HepG2 (cell line): ENCODE results near the gene EIF4E. TPM values are rescaled to one million over a fixed set of nuclear protein-coding genes. Genes with fewer than 3 reads are reported as not detected.

Source experiments
- EED ChIP-seq: sonication (generic); formaldehyde crosslinking; IDR thresholded peaks from 2 replicates; pipeline ENCODE4 v1.5.0; 2020; ENCODE audit warnings: mild to moderate bottlenecking, missing genetic modification reagents
- ETV6 ChIP-seq: sonication (generic); formaldehyde crosslinking; conservative IDR thresholded peaks from 2 replicates; pipeline ENCODE4 v1.4.0; 2020; ENCODE audit warnings: missing genetic modification reagents
- FOXA1 ChIP-seq, 2 experiments: fragments of 450-650 bp in 1 of 2; sonication (generic) in 1 of 2; formaldehyde crosslinking in 1 of 2; IDR thresholded peaks; 2 replicates each; pipeline versions ENCODE4 v1.4.0 to v1.6.1; 2016 to 2020; ENCODE audit warnings: missing genetic modification reagents in 1 of 2
- NONO ChIP-seq, 2 experiments: fragments of 450-650 bp in 1 of 2; sonication (generic) in 1 of 2; formaldehyde crosslinking in 1 of 2; IDR thresholded peaks in 1 of 2; conservative IDR thresholded peaks in 1 of 2; 2 replicates each; pipeline versions ENCODE4 v1.6.1 to v1.8.0; 2017 to 2022; ENCODE audit warnings: mild to moderate bottlenecking in 1 of 2, missing genetic modification reagents in 1 of 2, moderate library complexity in 1 of 2
- NR1H2 ChIP-seq: sonication (generic); formaldehyde crosslinking; IDR thresholded peaks from 2 replicates; pipeline ENCODE4 v1.8.1; 2022; ENCODE audit warnings: low read depth, missing genetic modification reagents, borderline replicate concordance
- PHF5A ChIP-seq: IDR thresholded peaks from one replicate; pipeline ENCODE4 v1.6.1; 2018; ENCODE audit warnings: low read depth, missing genetic modification reagents; ENCODE audit not compliant: unreplicated experiment
- RARA ChIP-seq: IDR thresholded peaks from 2 replicates; pipeline ENCODE4 v1.6.1; 2016; ENCODE audit warnings: missing genetic modification reagents, missing compliant biosample characterization
- RXRB ChIP-seq: IDR thresholded peaks from 2 replicates; pipeline ENCODE4 v1.6.1; 2016; ENCODE audit warnings: borderline replicate concordance, missing genetic modification reagents, missing compliant biosample characterization
- SAP130 ChIP-seq: IDR thresholded peaks from 2 replicates; pipeline ENCODE4 v1.6.1; 2016; ENCODE audit warnings: low read depth
- SIX4 ChIP-seq: sonication (generic); formaldehyde crosslinking; IDR thresholded peaks from 2 replicates; pipeline ENCODE4 v1.4.0; 2020; ENCODE audit warnings: missing genetic modification reagents
- SP4 ChIP-seq: sonication (generic); formaldehyde crosslinking; IDR thresholded peaks from 2 replicates; pipeline ENCODE4 v1.8.1; 2023; ENCODE audit warnings: mild to moderate bottlenecking, missing genetic modification reagents
- SUZ12 ChIP-seq: fragments of 150-350 bp; IDR thresholded peaks from 2 replicates; pipeline ENCODE4 v1.6.1; 2014; ENCODE audit warnings: low read depth, low read length
- ZNF430 ChIP-seq: sonication (generic); formaldehyde crosslinking; IDR thresholded peaks from 2 replicates; pipeline ENCODE4 v1.9.0; 2021; ENCODE audit warnings: mild to moderate bottlenecking, missing genetic modification reagents
- polyA plus RNA-seq, 8 experiments: library from polyadenylated mRNA; depleted of rRNA in 3 of 8; stranded (reverse) in 7 of 8; unstranded in 1 of 8; fragments of >200 nt; fragmentation: Illumina TruSeq in 4 of 8; extraction: Trizol in 4 of 8; gene quantifications; 2 replicates each; pipeline versions ENCODE4 v1.2.1 to v1.2.3, GENCODE V29; 2011 to 2016; ENCODE audit warnings: low read depth in 4 of 8, missing spikeins in 1 of 8, mixed read lengths in 1 of 8; ENCODE audit not compliant: insufficient read depth in 1 of 8
- total RNA-seq, 5 experiments: library from RNA; depleted of rRNA; stranded (reverse); fragments of >200 nt; fragmentation: Illumina TruSeq; extraction: Trizol; gene quantifications; 2 replicates each; pipeline ENCODE4 v1.2.3, GENCODE V29; 2016; ENCODE audit warnings: low read depth in 1 of 5
- TF ChIP-seq, protein P1 (sequence below): sonication (generic); formaldehyde crosslinking; IDR thresholded peaks from 2 replicates; pipeline ENCODE4 v1.4.0; 2020; ENCODE audit warnings: mild to moderate bottlenecking, missing genetic modification reagents
- TF ChIP-seq, protein P2 (sequence below): IDR thresholded peaks from 2 replicates; pipeline ENCODE4 v1.6.1; 2016; ENCODE audit warnings: missing compliant biosample characterization, missing genetic modification reagents, borderline replicate concordance
- TF ChIP-seq, protein P3 (sequence below): sonication (generic); IDR thresholded peaks from 2 replicates; pipeline ENCODE4 v1.6.1; 2016; ENCODE audit warnings: low read depth, borderline replicate concordance
- TF ChIP-seq, protein P4 (sequence below): sonication (generic); formaldehyde crosslinking; IDR thresholded peaks from 2 replicates; pipeline ENCODE4 v1.9.0; 2021; ENCODE audit warnings: missing genetic modification reagents, mild to moderate bottlenecking, borderline replicate concordance

The EIF4E gene
- total and polyA plus RNA-seq, 2 of the 13 experiments (the other 11 are each of a cell fraction or from before 2014, with no cell fraction given), result 50.8 to 194 TPM

DNA sequence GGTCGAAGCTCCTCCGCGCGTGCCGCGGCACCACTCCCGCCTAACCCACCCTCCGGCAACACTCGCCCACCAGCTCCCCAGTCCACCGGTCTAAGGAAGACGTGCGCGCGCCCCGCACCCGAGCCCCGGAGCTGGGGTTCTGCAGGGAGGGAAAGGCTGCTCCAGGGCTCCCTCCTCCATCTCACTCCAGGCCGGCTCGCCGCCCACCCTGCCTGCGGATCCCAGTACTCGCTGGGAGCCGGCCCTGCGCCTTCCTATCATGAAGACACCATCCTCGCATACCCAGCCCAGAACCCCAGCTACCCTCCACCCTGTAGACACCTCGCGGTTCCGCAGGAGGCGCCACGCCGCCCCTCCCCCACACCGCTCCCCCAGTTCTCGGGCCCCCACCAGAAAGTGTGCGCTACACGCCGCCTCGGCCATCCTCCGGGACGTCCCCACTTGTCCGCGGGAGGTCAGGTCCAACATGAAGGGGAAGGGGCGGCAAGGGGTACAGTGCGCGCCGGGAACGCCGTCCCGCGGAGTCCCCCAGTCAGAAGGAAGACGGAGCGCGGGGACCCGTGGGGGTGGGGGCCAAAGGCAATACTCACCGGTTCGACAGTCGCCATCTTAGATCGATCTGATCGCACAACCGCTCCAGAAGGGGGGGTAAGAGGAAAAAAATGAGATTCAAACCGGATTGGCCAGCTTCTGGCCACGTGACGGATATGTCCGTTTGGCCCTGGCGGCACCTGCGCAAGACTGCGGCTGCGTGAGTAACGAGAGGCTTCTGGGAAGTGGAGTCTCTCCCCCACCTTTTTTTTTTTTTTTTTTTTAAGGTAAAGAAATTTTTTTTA is at the start of gene EIF4E (continued):
- peak; percentile 42; the same call in 1 of the 2 replicates for TF ChIP-seq SUZ12
- TF ChIP-seq, protein P1, sequence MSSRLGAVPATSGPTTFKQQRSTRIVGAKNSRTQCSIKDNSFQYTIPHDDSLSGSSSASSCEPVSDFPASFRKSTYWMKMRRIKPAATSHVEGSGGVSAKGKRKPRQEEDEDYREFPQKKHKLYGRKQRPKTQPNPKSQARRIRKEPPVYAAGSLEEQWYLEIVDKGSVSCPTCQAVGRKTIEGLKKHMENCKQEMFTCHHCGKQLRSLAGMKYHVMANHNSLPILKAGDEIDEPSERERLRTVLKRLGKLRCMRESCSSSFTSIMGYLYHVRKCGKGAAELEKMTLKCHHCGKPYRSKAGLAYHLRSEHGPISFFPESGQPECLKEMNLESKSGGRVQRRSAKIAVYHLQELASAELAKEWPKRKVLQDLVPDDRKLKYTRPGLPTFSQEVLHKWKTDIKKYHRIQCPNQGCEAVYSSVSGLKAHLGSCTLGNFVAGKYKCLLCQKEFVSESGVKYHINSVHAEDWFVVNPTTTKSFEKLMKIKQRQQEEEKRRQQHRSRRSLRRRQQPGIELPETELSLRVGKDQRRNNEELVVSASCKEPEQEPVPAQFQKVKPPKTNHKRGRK (CRISPR knock-in tag), result no peak
- no peak; the same call in 1 of the 2 replicates for TF ChIP-seq RARA (CRISPR knock-in tag)
- TF ChIP-seq, protein P2, sequence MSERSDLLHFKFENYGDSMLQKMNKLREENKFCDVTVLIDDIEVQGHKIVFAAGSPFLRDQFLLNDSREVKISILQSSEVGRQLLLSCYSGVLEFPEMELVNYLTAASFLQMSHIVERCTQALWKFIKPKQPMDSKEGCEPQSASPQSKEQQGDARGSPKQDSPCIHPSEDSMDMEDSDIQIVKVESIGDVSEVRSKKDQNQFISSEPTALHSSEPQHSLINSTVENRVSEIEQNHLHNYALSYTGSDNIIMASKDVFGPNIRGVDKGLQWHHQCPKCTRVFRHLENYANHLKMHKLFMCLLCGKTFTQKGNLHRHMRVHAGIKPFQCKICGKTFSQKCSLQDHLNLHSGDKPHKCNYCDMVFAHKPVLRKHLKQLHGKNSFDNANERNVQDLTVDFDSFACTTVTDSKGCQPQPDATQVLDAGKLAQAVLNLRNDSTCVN (CRISPR knock-in tag), result no peak
- no peak for TF ChIP-seq SP4 (CRISPR knock-in tag)
- 0 out of 2 replicates have a peak, but pooled peaks have one; percentile 23 for TF ChIP-seq ETV6 (CRISPR knock-in tag)
- no peak for TF ChIP-seq NR1H2
- TF ChIP-seq RXRB (CRISPR knock-in tag), result peak; percentile 3; the same call in 1 of the 2 replicates
- no peak for TF ChIP-seq SIX4 (CRISPR knock-in tag)
- TF ChIP-seq, protein P3, sequence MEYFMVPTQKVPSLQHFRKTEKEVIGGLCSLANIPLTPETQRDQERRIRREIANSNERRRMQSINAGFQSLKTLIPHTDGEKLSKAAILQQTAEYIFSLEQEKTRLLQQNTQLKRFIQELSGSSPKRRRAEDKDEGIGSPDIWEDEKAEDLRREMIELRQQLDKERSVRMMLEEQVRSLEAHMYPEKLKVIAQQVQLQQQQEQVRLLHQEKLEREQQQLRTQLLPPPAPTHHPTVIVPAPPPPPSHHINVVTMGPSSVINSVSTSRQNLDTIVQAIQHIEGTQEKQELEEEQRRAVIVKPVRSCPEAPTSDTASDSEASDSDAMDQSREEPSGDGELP, result no peak
- TF ChIP-seq SAP130, result peak; percentile 76
- TF ChIP-seq, protein P4, sequence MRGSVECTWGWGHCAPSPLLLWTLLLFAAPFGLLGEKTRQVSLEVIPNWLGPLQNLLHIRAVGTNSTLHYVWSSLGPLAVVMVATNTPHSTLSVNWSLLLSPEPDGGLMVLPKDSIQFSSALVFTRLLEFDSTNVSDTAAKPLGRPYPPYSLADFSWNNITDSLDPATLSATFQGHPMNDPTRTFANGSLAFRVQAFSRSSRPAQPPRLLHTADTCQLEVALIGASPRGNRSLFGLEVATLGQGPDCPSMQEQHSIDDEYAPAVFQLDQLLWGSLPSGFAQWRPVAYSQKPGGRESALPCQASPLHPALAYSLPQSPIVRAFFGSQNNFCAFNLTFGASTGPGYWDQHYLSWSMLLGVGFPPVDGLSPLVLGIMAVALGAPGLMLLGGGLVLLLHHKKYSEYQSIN, result no peak
- TF ChIP-seq EED, result 0 out of 2 replicates have a peak, but pooled peaks have one; percentile 17
- peak; percentile 21 for TF ChIP-seq PHF5A (CRISPR knock-in tag)
- TF ChIP-seq FOXA1 (IDR thresholded peaks at IDR 0.05), result no peak
- TF ChIP-seq FOXA1 (CRISPR knock-in tag; IDR thresholded peaks at IDR 0.05), result no peak
- no peak for TF ChIP-seq NONO (IDR thresholded peaks at IDR 0.05)
- peak; percentile 74 for TF ChIP-seq NONO (CRISPR knock-in tag; conservative IDR thresholded peaks at IDR 0.05)
- TF ChIP-seq ZNF430 (CRISPR knock-in tag), result peak; percentile 17; the same call in 1 of the 2 replicates
